Karpas-422 (cell line): Measurements from ENCODE around the gene ADK. TPM values are rescaled to one million over a fixed set of nuclear protein-coding genes. Genes with fewer than 3 reads are reported as not detected.

Experiments used
- DNase-seq: peaks from one replicate; pipeline ENCODE4 v3.0.0-alpha.2; 2015
- H2AFZ ChIP-seq: fragments of 200-600 bp; sonication (generic); 2 replicates; pipeline ENCODE4 v1.6.1; 2014; ENCODE audit warnings: antibody characterized with exemption, low read length, mixed read lengths
- H3K27ac ChIP-seq: fragments of 200-600 bp; sonication (generic); 2 replicates; pipeline ENCODE4 v1.5.1; 2014; ENCODE audit warnings: mild to moderate bottlenecking, low read length, moderate library complexity
- H3K27me3 ChIP-seq: fragments of 200-600 bp; sonication (generic); 2 replicates; pipeline ENCODE4 v1.6.1; 2014; ENCODE audit warnings: low read length, mixed read lengths
- H3K36me3 ChIP-seq: fragments of 200-600 bp; sonication (generic); 2 replicates; pipeline ENCODE4 v1.6.1; 2014; ENCODE audit warnings: low read length, mixed read lengths; ENCODE audit not compliant: insufficient read depth
- H3K4me1 ChIP-seq: fragments of 200-600 bp; sonication (generic); 2 replicates; pipeline ENCODE4 v1.6.1; 2014; ENCODE audit warnings: mild to moderate bottlenecking, low read length, mixed read lengths
- H3K4me2 ChIP-seq: fragments of 200-600 bp; sonication (generic); 2 replicates; pipeline ENCODE4 v1.6.1; 2014; ENCODE audit warnings: low read length, low read depth, mild to moderate bottlenecking; ENCODE audit not compliant: poor library complexity, severe bottlenecking
- H3K4me3 ChIP-seq: fragments of 200-600 bp; sonication (generic); 2 replicates; pipeline ENCODE4 v1.5.1; 2014; ENCODE audit warnings: mild to moderate bottlenecking, antibody characterized with exemption, low read length, mixed read lengths
- H3K79me2 ChIP-seq: fragments of 200-600 bp; sonication (generic); 2 replicates; pipeline ENCODE4 v1.6.1; 2014; ENCODE audit warnings: mild to moderate bottlenecking, low read length, mixed read lengths
- H3K9ac ChIP-seq: fragments of 200-600 bp; sonication (generic); 2 replicates; pipeline ENCODE4 v1.6.0; 2014; ENCODE audit warnings: low read length
- H3K9me2 ChIP-seq: fragments of 200-600 bp; sonication (generic), shearing (Covaris generic); replicated peaks from 2 replicates; pipeline ENCODE4 v1.6.0; 2014; ENCODE audit warnings: mild to moderate bottlenecking, low read length, moderate library complexity; ENCODE audit not compliant: insufficient read depth
- H3K9me3 ChIP-seq: fragments of 300-700, 200-600 bp; sonication (generic); 2 replicates; pipeline ENCODE4 v1.6.1; 2014; ENCODE audit warnings: low read length, mixed read lengths
- H4K20me1 ChIP-seq: fragments of 200-600 bp; sonication (generic); 2 replicates; pipeline ENCODE4 v1.6.1; 2014; ENCODE audit warnings: mild to moderate bottlenecking, antibody characterized with exemption, low read length, low read depth; ENCODE audit not compliant: insufficient read depth
- total RNA-seq: library from RNA; depleted of rRNA; stranded (reverse); fragments of >200 nt; shearing (Covaris generic); gene quantifications from 2 replicates; pipeline ENCODE4 v1.2.3, GENCODE V29; 2014; ENCODE audit warnings: low replicate concordance

Gene ADK
- total RNA-seq, 1 experiment from 2014 or later: 41.4 TPM

GRCh38 chr10:74194545-74194944 is 43.5 kb downstream of the ADK start:
- Histone ChIP-seq H3K4me3 (no peak overlapping the region), H2AFZ (no peak overlapping the region), H3K27me3 (no peaks in the 10 kb centered on the region), H3K4me1 (peaks cover 26% of the 10 kb centered on the region), H3K4me2 (no peak overlapping the region), H3K27ac (no peak overlapping the region), H4K20me1 (no peaks in the 10 kb centered on the region), H3K9me2 (no peaks in the 10 kb centered on the region), H3K9ac (no peak overlapping the region), H3K36me3 (no peaks in the 10 kb centered on the region), H3K79me2 (peaks cover 99% of the 10 kb centered on the region), H3K9me3 (no peaks in the 10 kb centered on the region)
- no peak for DNase-seq

GRCh38 chr10:74194999-74195398 is 44.0 kb downstream of the ADK start:
- Histone ChIP-seq H3K9ac (no peak overlapping the region), H3K4me3 (no peak overlapping the region), H3K36me3 (no peaks in the 10 kb centered on the region)

GRCh38 chr10:74199315-74199714 is 48.3 kb downstream of the ADK start:
- H3K4me3 ChIP-seq: no peak overlapping the region
- no peaks in the 10 kb centered on the region for H3K9me3 ChIP-seq
- no peaks in the 10 kb centered on the region for H3K9me2 ChIP-seq
- no peaks in the 10 kb centered on the region for H3K4me1 ChIP-seq
- DNase-seq: no peak
- H3K36me3 ChIP-seq: peaks cover 23% of the 10 kb centered on the region; the same call in 1 of the 2 replicates
- no peak overlapping the region for H2AFZ ChIP-seq
- H3K9ac ChIP-seq: no peak overlapping the region
- no peaks in the 10 kb centered on the region for H4K20me1 ChIP-seq
- H3K27me3 ChIP-seq: no peaks in the 10 kb centered on the region
- H3K4me2 ChIP-seq: no peak overlapping the region
- H3K27ac ChIP-seq: no peak overlapping the region
- peaks cover 96% of the 10 kb centered on the region for H3K79me2 ChIP-seq

More at GRCh38 chr10:74194999-74195398, 44.0 kb downstream of the ADK start:
- no peaks in the 10 kb centered on the region for H3K9me3 ChIP-seq
- no peaks in the 10 kb centered on the region for H3K27me3 ChIP-seq
- no peaks in the 10 kb centered on the region for H3K9me2 ChIP-seq
- no peak overlapping the region for H3K27ac ChIP-seq
- no peaks in the 10 kb centered on the region for H4K20me1 ChIP-seq
- H3K4me1 ChIP-seq: peaks cover 22% of the 10 kb centered on the region
- H2AFZ ChIP-seq: no peak overlapping the region
- no peak for DNase-seq
- no peak overlapping the region for H3K4me2 ChIP-seq
- peaks cover 99% of the 10 kb centered on the region for H3K79me2 ChIP-seq

DNA sequence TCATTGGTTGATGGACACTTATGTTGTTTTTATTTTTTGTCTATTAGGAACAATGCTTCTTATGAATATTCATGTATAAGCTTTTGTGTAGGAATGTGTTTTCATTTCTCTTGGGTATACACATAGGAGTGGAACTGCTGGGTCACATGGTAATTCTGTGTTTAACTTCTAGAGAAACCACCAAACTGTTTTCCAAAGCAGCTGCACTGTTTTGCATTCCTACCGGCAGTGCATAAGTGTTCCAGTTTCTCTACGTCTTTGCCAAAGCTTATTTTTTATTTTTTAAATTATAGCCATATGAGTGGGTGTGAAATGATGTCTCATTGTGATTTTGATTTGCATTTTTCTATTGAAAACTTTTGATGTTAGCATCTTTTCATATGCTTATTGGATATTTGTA is 51.3 kb downstream of the ADK start:
- no peak for DNase-seq
- H3K4me2 ChIP-seq: no peak overlapping the region
- H4K20me1 ChIP-seq: no peaks in the 10 kb centered on the region
- no peak overlapping the region for H3K4me3 ChIP-seq
- H3K79me2 ChIP-seq: peaks cover 91% of the 10 kb centered on the region
- no peaks in the 10 kb centered on the region for H3K27me3 ChIP-seq
- H3K9me2 ChIP-seq: no peaks in the 10 kb centered on the region
- no peaks in the 10 kb centered on the region for H3K9me3 ChIP-seq
- H3K36me3 ChIP-seq: peaks cover 23% of the 10 kb centered on the region; the same call in 1 of the 2 replicates
- no peak overlapping the region for H3K9ac ChIP-seq
- H2AFZ ChIP-seq: no peak overlapping the region
- H3K4me1 ChIP-seq: peaks cover 18% of the 10 kb centered on the region
- no peak overlapping the region for H3K27ac ChIP-seq

DNA sequence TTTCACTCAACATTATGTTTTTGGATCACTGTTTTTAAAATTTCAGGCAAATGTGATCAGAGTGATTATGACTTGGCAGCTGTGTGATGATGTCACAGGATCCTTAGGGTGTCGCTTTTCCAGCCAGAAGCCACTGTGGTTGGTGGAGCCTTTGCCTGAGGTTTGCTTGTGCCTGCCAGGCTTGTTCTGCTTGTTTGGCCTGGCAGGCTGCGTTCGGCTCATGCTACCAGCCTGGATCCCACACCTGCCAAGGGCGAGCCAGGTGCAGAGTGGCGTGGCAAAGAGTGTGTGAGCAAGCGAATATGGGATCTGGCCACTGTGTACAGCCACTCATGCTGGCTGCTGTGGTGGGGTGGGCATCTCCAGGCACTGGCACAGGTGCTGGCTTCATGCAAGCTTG is 55.7 kb downstream of the ADK start:
- Histone ChIP-seq H3K4me2 (no peak overlapping the region), H4K20me1 (no peaks in the 10 kb centered on the region), H3K36me3 (peaks cover 18% of the 10 kb centered on the region; the same call in 1 of the 2 replicates), H3K4me3 (no peak overlapping the region), H3K27ac (peak overlapping the region; percentile 7; the same call in 1 of the 2 replicates), H3K9me3 (no peaks in the 10 kb centered on the region), H3K9ac (no peak overlapping the region), H3K27me3 (no peaks in the 10 kb centered on the region), H3K79me2 (peaks cover 90% of the 10 kb centered on the region), H2AFZ (no peak overlapping the region), H3K4me1 (peaks cover 35% of the 10 kb centered on the region), H3K9me2 (no peaks in the 10 kb centered on the region)
- DNase-seq: no peak

DNA sequence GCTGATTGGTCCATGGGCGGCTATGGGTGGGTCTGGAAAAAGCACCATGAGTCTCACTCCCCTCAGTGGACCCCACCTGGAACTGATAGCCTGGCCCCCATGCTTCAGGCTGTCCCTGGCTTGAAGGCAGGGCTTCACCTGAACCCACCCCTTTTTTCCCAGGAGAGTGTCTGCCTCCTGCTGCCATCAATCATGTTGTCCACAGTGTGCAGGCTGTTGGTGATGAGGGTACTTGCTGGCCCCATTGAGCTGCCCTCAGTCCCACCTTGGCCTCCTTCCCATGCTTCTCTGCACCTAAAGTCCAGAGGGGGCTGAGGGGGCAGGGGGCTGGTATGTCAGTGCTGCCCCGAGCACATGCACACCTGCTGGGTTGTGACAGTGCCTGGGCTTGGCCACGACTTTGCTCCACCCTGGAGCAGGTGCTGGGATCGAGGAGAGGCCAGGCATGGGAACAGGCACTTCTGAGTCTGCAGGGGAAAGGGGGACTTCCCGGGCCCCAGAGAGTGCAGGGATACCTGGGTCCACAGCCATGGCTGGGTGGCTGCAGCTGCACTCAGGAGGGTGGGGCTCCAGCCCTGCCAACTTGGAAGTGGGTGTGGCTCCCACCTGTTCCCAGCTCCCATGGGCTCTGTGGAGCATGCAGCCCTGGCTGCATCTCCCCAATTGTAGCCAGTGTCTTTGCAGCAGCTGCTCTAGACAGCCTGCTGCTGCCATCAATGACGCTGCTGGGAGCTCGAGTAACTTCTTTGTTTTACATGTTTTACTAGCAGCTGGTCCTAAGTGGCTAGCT is 56.9 kb downstream of the ADK start:
- H3K36me3 ChIP-seq: peaks cover 9% of the 10 kb centered on the region; the same call in 1 of the 2 replicates
- H3K4me2 ChIP-seq: peak overlapping the region; percentile 46
- H3K9me3 ChIP-seq: no peaks in the 10 kb centered on the region
- peaks cover 90% of the 10 kb centered on the region for H3K79me2 ChIP-seq
- peak; percentile 63 for DNase-seq
- H3K27ac ChIP-seq: peak overlapping the region; percentile 62
- H4K20me1 ChIP-seq: no peaks in the 10 kb centered on the region
- peak overlapping the region; percentile 30; the same call in 1 of the 2 replicates for H3K4me3 ChIP-seq
- peak overlapping the region; percentile 51 for H3K9ac ChIP-seq
- H3K27me3 ChIP-seq: no peaks in the 10 kb centered on the region
- H2AFZ ChIP-seq: no peak overlapping the region
- no peaks in the 10 kb centered on the region for H3K9me2 ChIP-seq
- H3K4me1 ChIP-seq: peaks cover 46% of the 10 kb centered on the region

DNA sequence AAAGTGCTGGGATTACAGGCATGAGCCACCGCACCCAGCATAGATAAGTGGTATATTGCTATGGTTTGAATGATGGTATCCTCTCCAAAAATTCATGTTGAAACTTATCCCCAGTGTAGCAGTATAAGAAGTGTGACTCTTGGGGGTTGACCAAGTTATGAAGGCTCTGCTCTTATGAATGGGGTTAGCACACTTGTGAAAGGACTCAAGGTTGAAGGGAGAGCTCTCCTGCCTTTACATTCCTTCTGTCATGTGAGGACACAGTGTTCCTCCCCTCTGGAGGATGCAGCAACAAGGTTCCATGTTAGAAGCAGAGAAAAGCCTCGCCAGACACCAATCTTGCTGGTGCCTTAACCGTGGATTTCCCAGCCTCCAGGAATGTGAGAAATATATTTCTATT is 58.0 kb downstream of the ADK start:
- Histone ChIP-seq H3K4me2 (no peak overlapping the region), H3K27me3 (no peaks in the 10 kb centered on the region), H3K27ac (peak overlapping the region; percentile 62; the same call in 1 of the 2 replicates), H3K4me1 (peaks cover 57% of the 10 kb centered on the region), H3K79me2 (peaks cover 92% of the 10 kb centered on the region), H3K9me3 (no peaks in the 10 kb centered on the region), H3K9me2 (no peaks in the 10 kb centered on the region), H2AFZ (no peak overlapping the region), H3K9ac (no peak overlapping the region), H4K20me1 (no peaks in the 10 kb centered on the region), H3K36me3 (peaks cover 4% of the 10 kb centered on the region; the same call in 1 of the 2 replicates), H3K4me3 (no peak overlapping the region)
- DNase-seq: no peak

DNA sequence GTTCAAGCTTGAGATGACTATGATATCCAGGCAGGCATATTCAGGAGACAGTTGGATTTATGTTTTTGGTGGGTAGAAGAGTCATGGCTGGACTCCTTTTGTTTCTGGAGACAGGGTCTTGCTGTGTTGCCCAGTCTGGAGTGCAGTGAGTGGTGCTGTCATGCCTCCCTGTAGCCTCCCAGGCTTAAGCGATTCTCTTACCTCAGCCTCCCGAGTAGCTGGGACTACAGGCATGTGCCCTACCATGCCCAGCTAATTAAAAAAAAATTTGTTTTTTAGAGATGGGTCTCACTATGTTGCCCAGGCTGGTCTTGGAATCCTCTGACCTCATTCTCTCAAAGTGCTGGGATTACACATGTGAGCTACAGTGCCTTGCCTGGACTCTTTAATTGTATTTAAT is 62.0 kb downstream of the ADK start:
- Histone ChIP-seq H4K20me1 (no peaks in the 10 kb centered on the region), H3K4me3 (no peak overlapping the region), H3K9me3 (no peaks in the 10 kb centered on the region), H3K27me3 (no peaks in the 10 kb centered on the region), H3K4me2 (peak overlapping the region; percentile 18), H2AFZ (no peak overlapping the region), H3K36me3 (peaks cover 10% of the 10 kb centered on the region; the same call in 1 of the 2 replicates), H3K9ac (no peak overlapping the region), H3K9me2 (no peaks in the 10 kb centered on the region), H3K79me2 (peaks cover 80% of the 10 kb centered on the region), H3K27ac (peak overlapping the region; percentile 32; the same call in 1 of the 2 replicates), H3K4me1 (peaks cover 37% of the 10 kb centered on the region)
- no peak for DNase-seq
